ENCODE results near the gene ZNF292.

DNA sequence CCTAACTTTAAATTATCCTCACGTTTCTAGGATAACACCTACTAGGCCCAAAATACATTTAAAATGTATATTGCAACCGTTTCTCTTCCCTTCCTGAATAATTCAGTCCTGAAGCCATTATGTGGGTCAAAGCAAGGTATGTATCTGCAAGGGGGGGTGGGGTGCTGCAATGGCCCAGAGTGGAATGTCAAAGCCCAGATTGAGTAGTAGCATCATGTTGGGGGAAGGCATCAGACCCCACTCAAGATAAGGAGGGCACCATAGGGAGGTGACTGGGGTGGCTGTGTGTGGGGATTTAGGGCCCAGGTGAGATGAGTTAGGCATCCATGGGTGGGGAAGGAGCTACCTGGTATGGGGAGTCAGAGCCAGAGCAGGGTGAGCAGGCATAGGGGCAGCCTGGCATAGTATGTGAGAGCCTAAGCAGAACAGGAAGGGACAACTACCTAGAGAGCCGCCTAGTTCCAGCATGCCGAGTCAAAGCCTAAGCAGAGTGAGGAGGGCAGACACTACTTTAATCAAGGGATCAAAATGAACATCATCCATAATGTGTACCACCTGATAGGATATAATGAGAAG is 48.2 kb downstream of the ZNF292 start:
- TF ChIP-seq, protein P1, sequence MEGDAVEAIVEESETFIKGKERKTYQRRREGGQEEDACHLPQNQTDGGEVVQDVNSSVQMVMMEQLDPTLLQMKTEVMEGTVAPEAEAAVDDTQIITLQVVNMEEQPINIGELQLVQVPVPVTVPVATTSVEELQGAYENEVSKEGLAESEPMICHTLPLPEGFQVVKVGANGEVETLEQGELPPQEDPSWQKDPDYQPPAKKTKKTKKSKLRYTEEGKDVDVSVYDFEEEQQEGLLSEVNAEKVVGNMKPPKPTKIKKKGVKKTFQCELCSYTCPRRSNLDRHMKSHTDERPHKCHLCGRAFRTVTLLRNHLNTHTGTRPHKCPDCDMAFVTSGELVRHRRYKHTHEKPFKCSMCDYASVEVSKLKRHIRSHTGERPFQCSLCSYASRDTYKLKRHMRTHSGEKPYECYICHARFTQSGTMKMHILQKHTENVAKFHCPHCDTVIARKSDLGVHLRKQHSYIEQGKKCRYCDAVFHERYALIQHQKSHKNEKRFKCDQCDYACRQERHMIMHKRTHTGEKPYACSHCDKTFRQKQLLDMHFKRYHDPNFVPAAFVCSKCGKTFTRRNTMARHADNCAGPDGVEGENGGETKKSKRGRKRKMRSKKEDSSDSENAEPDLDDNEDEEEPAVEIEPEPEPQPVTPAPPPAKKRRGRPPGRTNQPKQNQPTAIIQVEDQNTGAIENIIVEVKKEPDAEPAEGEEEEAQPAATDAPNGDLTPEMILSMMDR (IDR thresholded peaks at IDR 0.05): no peak
- no peak for TF ChIP-seq EZH2 (IDR thresholded peaks at IDR 0.05; ENCODE audit: borderline replicate concordance, insufficient read depth, low read depth, low read length, poor library complexity, severe bottlenecking)

Measured in B cell (primary cell).